ENCODE results near the gene ABCG1.
"Not testable (repeated sequence)": the region's sequence is repeated elsewhere in the genome, so short reads cannot be mapped to it uniquely, and the experiment has no call there.

The ABCG1 gene

GRCh38 chr21:42289926-42290325 is 71.0 kb downstream of the ABCG1 start:
- no peak for DNase-seq (ENCODE audit: low read depth in 2 of 2)

GRCh38 chr21:42290505-42290904 is 71.6 kb downstream of the ABCG1 start:
- DNase-seq (ENCODE audit: low read depth in 2 of 2): no peak

GRCh38 chr21:42291003-42291750 is 72.2 kb downstream of the ABCG1 start:
- DNase-seq (ENCODE audit: low read depth in 2 of 2): no peak

GRCh38 chr21:42291751-42292562 is 73.0 kb downstream of the ABCG1 start:
- no peak for DNase-seq (ENCODE audit: low read depth in 2 of 2)

- not testable (repeated sequence) for DNase-seq (ENCODE audit: low read depth in 2 of 2)
Measured at GRCh38 chr21:42292563-42293142, 73.7 kb downstream of the ABCG1 start.

- no peak for DNase-seq (ENCODE audit: low read depth in 2 of 2)
Measured at GRCh38 chr21:42293649-42294272, 74.8 kb downstream of the ABCG1 start.

GRCh38 chr21:42294273-42294880 is 75.4 kb downstream of the ABCG1 start:
- DNase-seq (ENCODE audit: low read depth in 2 of 2): no peak

- DNase-seq (ENCODE audit: low read depth in 2 of 2): no peak
Measured at GRCh38 chr21:42295845-42296244, 76.9 kb downstream of the ABCG1 start.

GRCh38 chr21:42296501-42296900 is 77.6 kb downstream of the ABCG1 start:
- no peak for DNase-seq (ENCODE audit: low read depth in 2 of 2)

- DNase-seq (ENCODE audit: low read depth in 2 of 2): no peak
Measured at GRCh38 chr21:42297377-42297776, 78.4 kb downstream of the ABCG1 start.

- DNase-seq (ENCODE audit: low read depth in 2 of 2): no peak
Measured at GRCh38 chr21:42298237-42298636, 79.3 kb downstream of the ABCG1 start.

- DNase-seq (ENCODE audit: low read depth in 2 of 2): no peak
Measured at GRCh38 chr21:42298657-42299056, 79.7 kb downstream of the ABCG1 start.

- no peak for DNase-seq (ENCODE audit: low read depth in 2 of 2)
Measured at GRCh38 chr21:42299324-42300044, 80.5 kb downstream of the ABCG1 start.

- DNase-seq (ENCODE audit: low read depth in 2 of 2): no peak
Measured at GRCh38 chr21:42300045-42300583, 81.2 kb downstream of the ABCG1 start.

- no peak for DNase-seq (ENCODE audit: low read depth in 2 of 2)
Measured at GRCh38 chr21:42300956-42301355, 82.0 kb downstream of the ABCG1 start.

- DNase-seq (ENCODE audit: low read depth in 2 of 2): no peak
Measured at GRCh38 chr21:42301371-42302075, 82.6 kb downstream of the ABCG1 start.

GRCh38 chr21:42302076-42302650 is 83.2 kb downstream of the ABCG1 start:
- DNase-seq (ENCODE audit: low read depth in 2 of 2): no peak

GRCh38 chr21:42302794-42303193 is 83.9 kb downstream of the ABCG1 start:
- DNase-seq (ENCODE audit: low read depth in 2 of 2): no peak

GRCh38 chr21:42303443-42303842 is 84.5 kb downstream of the ABCG1 start:
- DNase-seq (ENCODE audit: low read depth in 2 of 2): no peak

Measured in activated CD4-positive, alpha-beta T cell treated with anti-CD3 and anti-CD28 coated beads for 24 hours (primary cell).